HG03025 (cell line): ENCODE results near the gene CPLANE2.
"Not testable (repeated sequence)": the region's sequence is repeated elsewhere in the genome, so short reads cannot be mapped to it uniquely, and the experiment has no call there.

Experiments used
- ATAC-seq: cut with Tn5 transposase; IDR thresholded peaks from one replicate; pipeline ENCODE4 v1.9.1; 2021; ENCODE audit warnings: mild to moderate bottlenecking, moderate library complexity; ENCODE audit not compliant: unreplicated experiment, low FRiP score

CPLANE2 gene

DNA sequence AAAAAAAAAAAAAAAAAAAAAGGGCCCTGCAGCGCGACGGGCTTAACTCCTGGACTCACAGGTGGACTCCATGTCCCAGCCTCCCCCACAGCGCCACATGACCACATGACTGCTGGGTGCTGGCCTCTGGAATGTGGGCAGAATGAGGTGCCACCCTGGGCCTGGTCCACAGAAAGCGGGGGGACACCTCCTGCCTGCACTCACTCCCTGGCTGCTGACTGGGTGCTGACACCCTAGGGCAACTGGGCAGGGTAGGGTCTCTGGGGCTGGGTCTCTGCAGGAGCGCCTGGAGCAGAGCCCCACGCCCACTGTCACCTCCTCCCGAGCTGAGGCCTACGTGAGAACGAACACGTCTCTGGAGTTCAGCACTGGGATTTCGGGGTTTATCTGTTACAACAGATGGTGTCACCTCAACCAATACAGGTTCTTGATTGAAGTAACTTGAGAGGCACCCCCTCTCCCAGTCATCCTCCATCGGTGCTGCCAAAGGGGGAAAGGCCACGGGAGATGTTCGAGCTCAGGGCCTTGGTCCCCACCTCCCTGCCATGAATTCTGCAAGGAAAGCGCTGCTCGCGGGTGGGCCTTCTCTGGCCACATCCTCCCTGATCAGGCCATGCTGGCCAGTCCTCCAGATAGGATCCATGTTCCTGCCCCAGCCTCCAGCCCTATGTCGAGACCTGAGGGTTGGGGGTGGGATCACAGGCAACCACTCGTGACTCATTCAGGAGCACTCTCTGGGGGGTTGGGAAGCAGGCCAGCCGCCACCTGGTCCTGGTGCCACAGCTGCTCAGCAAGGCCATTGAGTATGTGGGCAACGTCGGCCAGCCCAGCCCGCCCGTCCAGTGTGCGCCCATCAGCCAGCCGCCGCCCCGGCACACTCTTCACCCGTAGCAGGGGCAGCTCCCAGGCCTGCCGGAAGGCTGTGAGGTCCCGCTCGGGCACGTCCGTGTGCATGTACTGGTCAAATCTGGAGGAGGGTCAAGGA, 5.4 kb downstream of the CPLANE2 start:
- no peak for ATAC-seq

DNA sequence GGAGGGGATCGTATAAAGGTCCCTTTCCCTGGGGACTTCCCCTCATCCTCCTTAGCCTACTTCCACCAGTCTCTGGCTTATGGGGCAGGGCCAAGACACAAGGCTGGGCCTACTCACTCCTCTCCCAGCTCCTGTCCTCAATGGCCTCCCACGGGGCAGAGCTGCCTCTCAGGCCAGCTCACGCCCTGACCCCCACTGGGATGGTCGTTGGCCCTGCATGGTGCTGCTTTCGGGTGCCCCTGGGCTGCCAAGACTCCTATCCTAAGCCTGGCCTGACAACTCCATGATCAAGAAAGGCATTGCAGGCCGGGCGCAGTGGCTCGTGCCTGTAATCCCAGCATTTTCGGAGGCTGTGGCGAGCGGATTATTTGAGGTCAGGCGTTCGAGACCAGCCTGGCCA, 6.2 kb downstream of the CPLANE2 start:
- ATAC-seq = no peak

DNA sequence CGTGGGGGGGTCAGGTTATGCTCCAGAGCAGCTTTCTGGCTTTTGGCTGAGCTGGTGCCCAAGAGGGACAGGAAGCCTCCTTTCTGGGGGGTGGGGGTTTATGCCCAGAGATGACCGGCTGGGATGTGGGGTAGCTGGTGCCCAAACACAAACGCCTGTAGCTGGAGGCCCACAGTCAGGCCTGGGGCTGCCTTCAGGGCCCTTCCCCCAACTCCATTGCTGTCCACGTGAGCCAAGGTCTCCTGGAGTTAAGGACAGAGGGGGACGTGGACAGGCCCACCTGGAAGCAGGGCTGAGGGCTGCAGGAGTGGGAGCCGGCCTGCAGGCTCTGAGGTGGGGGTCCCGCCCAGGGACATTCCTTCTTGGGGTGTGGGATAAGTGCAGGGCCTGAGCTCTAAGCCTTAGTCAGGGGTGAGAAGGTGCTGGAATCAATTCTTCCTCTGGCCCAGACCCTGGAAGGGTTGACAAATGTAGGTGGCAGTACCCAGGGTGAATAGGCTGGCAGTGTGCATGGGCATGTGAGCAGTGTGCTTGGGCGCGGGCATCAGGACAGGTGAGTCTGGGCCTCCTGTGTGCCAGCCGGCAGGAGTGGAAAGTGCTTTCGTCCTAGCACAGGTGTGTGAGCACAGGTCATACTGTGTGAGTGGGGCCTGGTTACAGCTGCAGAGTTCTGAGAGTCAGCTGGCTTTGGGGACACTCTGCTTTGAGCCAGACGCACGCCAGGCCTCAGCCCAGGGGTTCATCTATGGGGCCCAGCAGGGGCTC, 6.8 kb downstream of the CPLANE2 start:
- no peak for ATAC-seq

DNA sequence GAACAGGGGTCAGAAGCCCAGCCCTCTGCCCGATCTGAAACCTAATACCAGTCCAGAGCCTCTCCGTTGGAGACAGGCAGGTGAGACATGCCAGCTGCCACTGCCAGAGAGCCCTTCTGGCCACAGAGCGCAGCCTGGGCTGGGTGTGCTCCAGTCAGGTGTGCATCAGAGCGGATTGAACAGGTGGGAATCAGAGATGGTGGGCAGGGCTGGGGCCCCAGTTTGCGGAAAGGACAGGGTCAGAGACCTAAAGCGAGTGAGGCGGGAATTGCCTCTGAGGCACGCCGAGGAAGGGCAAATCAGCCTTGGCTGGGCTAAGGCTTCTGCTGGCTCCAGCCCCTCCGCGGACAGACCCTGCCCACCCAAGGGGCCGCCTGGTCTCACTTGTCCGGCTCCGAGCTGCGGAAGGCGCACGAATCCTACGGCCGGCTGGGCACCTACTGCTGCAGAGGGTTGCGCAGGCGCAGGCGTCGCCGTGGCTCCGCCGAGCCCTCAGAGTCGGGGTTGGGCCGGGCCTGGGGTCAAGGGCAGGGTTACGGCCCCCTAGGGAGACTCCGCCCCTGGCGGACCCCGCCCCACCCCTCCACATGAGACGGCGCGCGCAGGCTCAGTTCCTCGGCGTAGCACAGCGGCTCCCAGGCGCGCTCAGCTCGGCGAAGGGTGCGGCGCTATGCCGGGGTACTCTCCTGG, 10.3 kb downstream of the CPLANE2 start:
- no peak for ATAC-seq

DNA sequence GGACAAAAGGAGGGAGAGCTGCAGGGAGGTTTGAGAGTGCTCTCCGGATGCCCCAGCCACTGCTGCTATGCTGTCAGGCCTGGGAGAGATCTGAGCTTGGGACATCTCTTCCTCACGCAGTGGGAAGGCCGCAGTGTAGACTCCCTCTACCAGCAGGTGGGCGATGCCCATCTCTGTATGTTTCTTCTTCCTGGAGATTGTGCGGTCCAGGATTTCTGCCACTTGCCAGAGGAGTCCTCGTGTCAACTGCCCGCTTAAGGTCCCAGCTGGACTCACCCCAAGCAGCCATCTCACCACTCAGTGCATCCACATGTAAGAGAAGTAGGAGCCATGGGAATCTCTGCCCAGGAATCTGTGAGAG, 10.9 kb downstream of the CPLANE2 start:
- no peak for ATAC-seq

DNA sequence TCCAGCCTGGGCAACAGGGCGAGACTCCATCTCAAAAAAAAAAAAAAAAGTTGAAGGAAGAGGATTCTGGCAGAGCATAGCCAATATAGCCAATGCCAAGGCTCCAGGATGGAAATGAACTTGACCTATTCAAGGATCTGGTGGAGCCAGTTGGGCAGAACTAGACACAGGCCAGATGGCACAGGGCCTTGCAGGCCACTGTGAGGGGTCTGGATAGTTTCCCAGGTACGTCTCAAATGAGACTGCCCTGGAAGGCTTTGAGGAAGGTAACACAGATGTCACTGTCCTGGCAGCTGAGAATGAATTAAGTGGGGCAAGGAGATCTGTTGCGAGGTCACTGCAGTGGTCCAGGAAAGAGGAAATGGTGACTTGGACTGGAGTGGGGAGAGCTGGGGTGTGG, 12.5 kb downstream of the CPLANE2 start:
- ATAC-seq = no peak

DNA sequence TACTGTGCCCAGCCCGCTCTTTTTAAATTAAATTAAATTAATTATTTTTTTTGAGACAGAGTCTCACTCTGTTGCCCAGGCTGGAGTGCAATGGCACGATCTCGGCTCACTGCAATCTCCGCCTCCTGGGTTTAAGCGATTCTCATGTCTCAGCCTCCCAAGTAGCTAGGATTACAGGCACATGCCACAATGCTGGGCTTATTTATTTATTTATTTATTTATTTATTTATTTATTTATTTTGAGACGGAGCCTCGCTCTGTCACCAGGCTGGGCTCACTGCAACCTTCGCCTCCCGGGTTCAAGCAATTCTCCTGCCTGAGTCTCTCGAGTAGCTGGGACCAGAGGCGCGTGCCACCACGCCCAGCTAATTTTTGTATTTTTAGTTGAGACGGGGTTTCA, 14.3 kb downstream of the CPLANE2 start:
- not testable (repeated sequence) for ATAC-seq

DNA sequence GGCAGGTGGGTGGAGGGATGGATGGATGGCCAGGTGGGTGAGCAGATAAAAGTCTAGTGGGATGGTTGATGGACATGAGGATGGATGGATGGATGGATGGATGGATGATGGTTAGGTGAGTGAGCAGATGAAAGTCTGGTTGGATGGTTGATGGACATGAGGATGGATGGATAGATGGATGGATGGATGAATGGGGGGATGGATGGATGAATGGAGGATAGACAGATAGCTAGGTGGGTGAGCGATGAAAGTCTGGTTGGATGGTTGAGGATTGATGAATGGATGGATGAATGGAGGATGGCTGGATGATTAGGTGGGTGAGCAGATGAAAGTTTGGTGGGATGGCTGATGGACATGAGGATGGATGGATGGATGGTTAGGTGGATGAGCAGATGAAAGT, 15.5 kb downstream of the CPLANE2 start:
- no peak for ATAC-seq

DNA sequence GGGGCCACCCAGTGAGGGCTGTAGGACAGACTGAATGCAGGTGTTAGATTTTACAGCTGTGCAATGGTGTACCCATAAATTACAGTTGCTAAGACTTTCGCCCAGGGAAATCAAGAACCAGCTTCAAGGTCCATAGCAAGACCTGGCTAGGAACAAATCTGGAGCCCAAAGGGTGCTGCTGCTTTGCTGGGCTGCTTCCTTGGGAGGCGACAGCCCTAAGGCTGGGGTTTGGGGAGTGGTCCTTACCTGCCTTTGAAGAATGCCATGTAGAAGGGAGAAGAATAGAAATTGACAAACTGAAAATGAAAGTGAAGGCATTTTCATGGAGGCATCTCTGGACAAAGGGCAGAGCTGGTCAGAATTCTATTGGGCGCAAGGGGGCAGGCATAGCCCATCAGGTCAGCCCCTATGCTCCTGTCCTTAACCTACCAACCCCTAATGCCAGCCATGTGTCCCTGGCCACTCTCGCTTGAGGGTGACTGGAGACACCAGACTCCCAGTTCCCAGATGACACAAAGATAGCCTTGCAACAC, 16.9 kb downstream of the CPLANE2 start:
- no peak for ATAC-seq

DNA sequence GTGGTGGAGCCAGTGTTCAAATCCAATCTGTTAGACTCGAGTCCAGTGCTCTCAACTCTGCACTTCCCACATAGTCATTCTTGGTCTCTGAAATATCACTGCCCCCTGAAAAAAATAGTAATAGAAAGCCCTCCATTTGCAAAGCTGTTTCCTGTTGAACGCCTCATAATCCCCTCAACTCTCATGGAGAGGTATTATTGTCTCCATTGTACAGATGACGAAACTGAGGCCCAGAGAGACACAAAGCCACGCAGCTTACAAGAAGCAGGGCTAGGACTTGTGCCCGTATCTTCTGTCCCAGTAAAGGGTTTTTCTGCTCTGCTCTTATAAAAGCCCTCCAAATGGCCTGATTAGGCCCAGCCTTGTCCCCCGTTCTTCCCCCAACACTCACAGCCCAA, 18.3 kb downstream of the CPLANE2 start:
- no peak for ATAC-seq

DNA sequence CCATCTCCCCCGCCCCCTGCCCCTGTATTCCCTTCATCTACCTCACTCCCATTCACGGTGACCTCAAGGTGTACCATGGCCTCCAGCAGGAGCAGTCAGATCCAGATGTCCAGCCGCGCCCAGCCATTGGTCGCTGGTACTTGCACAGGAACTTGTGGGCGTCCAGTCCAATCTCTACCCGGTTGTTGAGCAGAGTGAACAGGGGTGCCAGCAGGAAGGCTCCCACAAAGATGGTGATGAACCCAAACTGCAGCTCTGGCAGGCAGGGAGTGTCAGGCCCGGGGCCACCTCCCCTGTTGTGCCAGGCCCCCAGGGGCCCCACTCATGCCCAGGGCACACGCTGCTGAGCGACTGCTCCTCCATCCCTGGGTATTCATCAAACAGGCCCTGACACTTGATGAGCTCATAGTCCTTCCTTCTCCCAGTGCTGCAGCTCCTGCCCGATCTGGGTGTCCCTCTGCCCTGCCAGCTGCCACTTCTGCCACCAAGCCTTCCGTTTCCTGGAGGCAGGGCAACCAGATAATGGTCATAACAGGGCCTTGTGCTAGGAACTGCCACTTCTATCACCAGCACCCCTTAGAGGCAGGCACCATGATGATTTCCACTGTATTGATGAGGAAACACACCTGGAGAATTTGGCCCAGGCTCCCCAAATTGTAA, 18.8 kb downstream of the CPLANE2 start:
- no peak for ATAC-seq

DNA sequence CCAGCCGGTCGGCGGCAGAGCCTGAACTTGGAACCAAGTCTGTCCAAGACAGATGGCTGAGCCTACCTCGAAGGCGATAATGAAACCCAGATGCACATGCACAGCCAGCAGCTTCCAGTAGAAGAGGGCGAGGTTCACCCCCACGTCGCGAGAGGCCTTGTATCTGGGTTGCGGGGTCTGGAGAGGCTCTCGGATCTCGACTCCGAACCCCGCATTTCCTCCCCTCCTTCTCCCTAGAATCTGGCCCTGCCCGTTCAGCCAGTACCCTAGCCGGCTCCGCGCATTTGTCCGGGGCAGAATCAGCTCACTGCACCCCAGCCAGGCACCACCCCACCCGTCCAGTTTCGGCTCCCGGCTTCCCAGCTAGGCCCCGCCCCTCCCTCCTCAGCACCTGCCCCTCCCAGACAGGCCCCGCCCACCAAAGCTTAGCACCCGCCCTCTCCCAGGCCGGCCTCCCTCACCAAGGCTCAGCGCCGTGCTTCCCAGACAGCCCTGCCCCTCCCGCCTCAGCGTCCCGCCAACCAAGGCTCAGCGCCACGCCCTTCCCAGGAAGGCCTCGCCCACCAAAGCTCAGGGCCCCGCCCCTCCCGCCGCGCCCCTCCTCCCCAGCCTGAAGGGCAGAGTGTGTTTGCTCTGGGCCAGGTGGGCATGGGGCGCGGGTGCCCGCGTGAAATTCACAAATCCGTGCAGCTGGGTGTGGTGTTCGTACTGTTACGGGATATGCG, 19.8 kb downstream of the CPLANE2 start:
- peak; percentile 87 for ATAC-seq

DNA sequence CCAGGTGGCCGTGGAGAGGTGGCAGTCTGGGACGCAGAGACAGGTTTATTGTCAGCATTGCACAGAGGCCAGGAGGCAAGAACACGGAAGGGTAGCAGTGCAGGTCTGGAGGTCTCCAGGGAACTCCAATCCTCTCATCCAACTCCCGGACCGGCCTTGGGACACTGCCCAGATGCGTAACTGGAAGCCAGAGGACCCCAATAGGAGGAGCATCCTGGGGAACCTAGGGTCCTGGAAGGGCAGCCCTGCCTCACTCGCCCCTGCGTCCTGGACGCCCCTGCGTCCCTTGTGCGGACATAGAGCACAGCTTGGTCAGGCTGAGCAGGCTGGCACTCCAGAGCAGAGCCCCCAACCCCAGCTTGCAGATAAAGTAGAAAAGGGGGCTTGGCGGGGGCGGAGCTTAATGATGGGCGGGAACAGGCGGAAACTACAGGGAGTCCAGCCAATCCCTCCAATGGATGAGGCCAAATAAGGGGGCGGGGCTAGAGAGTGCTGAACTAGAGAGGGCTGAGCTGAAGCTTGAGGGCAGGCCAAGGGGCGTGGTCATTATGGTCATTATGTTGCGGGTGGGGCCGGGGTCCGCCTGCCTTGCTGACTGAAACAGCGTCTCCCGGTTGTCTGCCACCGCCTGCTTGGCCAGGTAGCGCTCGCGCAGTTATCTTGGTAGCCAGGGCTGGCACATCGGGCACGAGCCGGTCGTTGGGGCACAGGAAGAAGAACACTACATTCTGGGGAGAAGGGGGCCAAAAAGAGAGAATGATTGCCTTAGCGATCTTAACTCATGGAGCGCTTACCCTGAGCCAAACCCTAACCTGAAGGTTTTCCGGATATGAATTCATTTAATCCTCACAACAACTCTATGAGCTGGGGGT, 20.9 kb downstream of the CPLANE2 start:
- ATAC-seq = no peak

DNA sequence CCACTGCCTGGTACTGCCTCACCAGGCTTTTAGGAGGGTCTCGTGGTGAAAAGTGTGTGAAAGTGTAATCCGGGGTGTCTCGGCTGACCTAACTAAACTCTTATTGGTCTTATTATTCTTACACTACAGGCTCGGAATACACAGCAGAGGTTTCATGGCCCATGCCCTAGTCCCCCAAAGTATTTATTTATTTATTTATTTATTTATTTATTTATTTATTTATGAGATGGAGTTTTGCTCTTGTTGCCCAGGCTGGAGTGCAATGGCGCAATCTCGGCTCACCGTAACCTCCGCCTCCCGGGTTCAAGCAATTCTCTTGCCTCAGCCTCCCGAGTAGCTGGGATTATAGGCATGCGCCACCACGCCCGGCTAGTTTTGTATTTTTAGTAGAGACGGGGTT, 21.7 kb downstream of the CPLANE2 start:
- ATAC-seq = not testable (repeated sequence)

DNA sequence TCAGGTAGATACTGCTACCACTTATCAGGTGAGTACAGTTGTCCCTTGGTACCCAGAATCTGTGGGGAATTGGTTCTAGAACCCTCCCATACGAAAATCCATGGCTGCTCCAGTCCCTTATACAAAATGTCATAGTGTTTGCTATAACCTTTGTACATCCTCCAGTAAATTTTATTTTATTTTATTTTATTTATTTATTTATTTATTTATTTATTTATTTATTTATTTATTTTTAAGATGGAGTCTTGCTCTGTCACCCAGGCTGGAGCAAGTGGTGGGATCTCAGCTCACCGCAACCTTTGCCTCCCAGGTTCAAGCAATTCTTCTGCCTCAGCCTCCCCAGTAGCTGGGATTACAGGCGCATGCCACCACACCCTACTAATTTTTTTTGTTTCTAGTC, 23.4 kb downstream of the CPLANE2 start:
- ATAC-seq = not testable (repeated sequence)

DNA sequence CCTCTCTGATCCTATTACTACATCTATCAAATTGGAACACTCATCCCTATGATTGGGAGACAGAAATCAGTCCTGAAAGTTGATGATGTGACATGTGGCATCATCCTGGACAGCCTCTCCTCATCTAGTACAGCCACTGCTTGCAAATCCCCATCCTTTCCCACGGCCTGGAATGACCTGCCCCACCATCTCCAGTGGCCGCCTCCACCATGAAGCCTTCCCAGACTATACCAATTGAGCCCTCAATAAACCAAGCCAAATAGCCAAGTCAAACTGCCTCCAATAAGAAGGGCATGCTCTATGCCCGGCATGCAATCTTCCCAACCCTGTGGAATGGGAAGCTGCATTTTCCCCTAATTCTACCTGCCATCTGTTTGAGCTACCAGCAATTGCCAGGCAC, 24.0 kb downstream of the CPLANE2 start:
- no peak for ATAC-seq

DNA sequence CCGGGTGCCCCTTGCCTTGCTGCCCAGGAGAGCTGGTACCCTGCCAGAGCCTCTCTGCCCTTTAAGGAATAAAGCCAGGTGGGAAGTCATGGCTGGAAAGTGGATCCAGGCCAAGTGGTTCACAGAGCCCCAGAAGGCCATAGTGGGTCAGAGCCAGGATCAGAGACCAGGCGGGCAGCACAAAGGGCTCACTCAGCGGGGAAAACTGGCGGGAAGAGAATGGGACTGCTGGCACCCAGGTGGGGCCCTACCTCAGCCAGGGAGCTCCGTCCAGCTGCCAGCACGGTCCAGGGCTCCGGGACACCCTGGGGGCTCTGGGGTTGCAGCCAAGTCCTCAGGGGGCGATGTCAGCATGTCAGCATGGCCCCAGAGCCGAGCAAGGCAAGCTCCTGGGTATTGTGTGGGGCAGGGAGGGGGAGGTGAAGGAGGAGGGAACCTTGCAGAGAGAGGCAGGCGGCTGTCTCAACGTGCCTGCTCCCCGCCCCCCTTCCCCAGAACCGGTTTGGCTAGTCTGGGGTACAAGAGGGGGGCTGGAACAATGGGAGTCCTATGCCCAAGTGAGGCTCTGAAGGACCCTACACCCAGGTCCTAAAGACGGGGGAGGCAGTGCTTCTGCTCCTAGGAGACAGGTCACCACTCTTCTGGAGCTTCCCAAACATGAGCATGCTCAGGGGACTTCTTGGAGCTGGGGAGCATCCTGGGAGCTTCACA, 24.6 kb downstream of the CPLANE2 start, which contains the start of gene ARHGEF19:
ARHGEF19 (minus strand) TSS at position 402 of the 711 bp plus-strand sequence. CDS start 3,598 bp downstream, outside the sequence.
- ATAC-seq = no peak

DNA sequence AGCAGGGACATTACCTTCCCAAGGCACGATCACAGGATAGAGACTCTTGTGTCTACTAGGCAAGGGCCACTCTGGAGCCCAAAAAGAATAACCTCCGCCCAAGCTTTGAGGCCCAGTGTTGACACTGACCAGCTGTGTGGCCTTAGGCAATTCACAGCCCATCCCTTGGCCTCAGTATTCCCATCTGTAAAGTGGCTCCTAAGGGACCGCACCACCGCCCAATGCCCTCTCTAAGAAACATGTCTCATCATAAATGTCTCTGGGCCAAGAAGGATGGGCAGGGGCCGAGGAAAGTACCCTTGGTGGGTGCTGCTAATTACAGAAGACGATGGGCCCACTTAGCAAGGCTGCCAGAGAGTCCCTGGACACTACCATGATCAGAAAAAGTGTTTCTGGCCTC, 25.2 kb downstream of the CPLANE2 start:
- ATAC-seq = no peak
